Left cardiac atrium (tissue), 4 donors: ENCODE results near the gene CELA2B. TPM values are rescaled to one million over a fixed set of nuclear protein-coding genes. Genes with fewer than 3 reads are reported as not detected.
"Not testable (repeated sequence)": the region's sequence is repeated elsewhere in the genome, so short reads cannot be mapped to it uniquely, and the experiment has no call there.

Experiments
- ATAC-seq, 2 donors: fragments of 200-7000 bp; cut with Tn5 transposase; one replicate each; pipeline ENCODE4 v1.9.1; 2020; ENCODE audit warnings: mild to moderate bottlenecking in 2 of 2, moderate library complexity in 2 of 2
- DNase-seq: peaks from one replicate; pipeline ENCODE4 v3.0.0-alpha.2; 2020
- intact Hi-C, 2 donors: fragments of 100-400 bp; cut with DNase I; formaldehyde crosslinking; loops; one replicate each; pipeline versions ENCODE4 v1.14.1 to v1.15.1; 2022 to 2023
- total RNA-seq, 2 donors: library from RNA; stranded (reverse); fragmentation: NEBNext Ultra II Directional; extraction: Animal tissue kit (Norgen Biotek cat#: 25700); gene quantifications; one replicate each; pipeline ENCODE4 v1.2.1, GENCODE V29; 2021
- donor health status: DM: no; HTN: yes; CAD: no.
- donor health status: DM: no; HTN: yes; CAD: no; lungs with severe emphysema.
- donor health status: DM: yes; HTN: yes; CAD: no.
- donor health status: Dilated cardiomyopathy.

CELA2B gene
- total RNA-seq, 2 donors from 2014 or later = not detected

DNA sequence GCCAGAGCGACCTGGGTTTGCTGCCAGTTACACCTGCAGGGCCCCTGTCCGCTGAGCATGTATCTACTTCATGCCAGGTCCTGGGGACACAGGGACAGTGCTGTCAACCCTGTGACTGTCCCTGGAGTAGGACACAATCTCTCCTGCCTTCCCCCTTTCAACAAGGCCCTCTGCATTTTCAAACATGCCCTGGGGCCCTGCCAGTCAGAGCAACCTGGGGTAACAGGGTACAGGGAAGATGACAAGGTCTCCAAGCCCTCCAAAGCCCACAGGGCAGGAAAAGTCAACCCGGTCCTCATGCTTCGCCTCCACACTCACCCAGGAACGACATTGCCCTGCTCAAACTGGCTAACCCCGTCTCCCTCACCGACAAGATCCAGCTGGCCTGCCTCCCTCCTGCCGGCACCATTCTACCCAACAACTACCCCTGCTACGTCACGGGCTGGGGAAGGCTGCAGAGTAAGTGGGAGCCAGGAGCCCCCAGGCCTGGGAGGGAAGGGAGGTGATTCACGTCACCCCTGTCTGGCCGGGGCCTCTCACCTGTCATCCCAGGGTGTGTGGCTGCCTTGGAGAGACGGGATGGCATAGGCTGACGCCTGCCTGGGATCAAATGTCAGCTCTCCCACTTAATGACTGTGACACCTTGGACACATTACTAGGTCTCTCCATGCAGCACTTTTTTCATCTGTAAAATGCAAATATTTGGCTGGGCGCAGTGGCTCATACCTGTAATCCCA is 12.7 kb upstream of the CELA2B start:
- intact Hi-C loops, DNase-seq: not testable (repeated sequence)
- peak in 1 of 2 donors; percentile 33 for ATAC-seq

DNA sequence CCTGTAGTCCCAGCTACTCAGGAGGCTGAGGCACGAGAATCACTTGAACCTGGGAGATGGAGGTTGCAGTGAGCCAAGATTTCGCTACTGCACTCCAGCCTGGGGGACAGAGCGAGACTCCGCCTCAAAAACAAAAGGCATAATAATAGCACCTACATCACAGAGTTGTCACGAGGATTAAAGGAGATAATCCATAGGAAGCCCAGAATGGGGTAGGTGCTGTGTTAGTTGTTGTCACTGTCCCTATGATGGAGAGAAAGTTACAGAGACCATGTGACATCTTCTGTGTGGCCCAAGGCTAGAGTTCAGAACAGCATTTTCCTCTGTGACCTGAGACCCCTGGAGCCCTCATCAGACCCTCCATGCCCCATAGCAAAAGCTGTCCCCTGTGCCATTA is 12.0 kb upstream of the CELA2B start:
- intact Hi-C loops, DNase-seq, ATAC-seq: not testable (repeated sequence)

DNA sequence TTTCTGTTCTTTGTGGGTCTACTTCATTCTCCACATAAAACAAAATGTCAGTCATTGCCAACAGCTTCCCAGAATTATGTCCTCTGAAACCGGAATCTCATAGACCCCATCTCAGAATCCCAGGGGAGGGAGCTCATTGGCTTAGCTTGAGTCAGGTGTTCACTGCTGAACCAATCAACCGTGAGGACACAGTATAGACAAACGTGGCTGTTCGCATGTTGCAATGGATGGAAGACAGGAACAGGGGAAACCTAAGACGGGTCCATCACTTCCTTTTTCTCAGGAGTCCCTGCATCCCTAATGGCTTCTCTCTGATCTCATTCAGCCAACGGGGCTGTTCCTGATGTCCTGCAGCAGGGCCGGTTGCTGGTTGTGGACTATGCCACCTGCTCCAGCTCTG is 10.2 kb upstream of the CELA2B start:
- no peak for ATAC-seq

DNA sequence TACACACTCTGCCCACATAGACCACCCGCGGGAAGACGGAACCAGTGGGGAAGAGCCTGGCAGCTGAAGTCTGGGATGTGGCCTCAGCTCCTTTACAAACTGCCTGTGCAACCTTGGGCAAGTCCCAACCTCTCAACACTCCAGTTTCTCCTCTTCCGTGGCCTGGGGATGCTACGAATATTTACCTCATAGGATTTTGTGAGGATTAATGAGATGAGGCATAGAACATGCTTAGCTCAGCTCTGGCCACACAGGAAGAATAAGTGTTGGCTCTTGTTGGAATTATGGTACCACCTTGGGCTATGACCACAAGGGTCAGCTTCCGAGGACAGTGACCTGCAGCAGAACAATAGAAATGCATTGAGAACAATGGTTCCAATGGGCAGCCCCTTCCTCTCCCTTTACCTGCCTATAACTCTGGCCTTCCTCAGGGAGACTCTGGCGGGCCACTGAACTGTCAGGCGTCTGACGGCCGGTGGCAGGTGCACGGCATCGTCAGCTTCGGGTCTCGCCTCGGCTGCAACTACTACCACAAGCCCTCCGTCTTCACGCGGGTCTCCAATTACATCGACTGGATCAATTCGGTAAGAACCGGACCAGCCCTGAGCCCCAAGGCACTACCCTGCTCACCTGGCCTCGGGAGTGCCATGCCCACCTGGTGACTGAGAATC is 8.8 kb upstream of the CELA2B start:
- ATAC-seq, DNase-seq, intact Hi-C loops: not testable (repeated sequence)

More for the DNA sequence above, 10.2 kb upstream of the CELA2B start:
- DNase-seq = no peak
- intact Hi-C loops = no loop called here

DNA sequence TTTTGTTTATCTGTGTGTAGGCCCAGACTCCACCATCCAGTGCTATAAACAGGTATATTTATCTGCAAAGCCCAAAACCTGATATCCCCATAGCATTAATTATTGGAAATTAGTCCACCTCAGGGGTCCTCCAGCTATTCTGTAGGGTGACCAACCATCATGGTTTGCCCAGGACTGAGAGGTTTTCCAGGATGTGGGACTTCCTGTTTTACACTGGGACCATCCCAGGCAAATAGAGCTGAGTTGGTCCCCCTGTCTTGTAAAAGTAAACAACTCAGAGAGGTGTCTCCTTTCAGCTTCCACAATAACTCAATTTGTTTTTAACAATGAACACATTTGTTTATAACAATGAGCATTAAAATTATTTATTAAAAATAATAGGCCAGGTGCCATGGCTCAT is 7.8 kb upstream of the CELA2B start:
- DNase-seq (no peak), ATAC-seq (no peak)
- intact Hi-C loops = no loop called here

DNA sequence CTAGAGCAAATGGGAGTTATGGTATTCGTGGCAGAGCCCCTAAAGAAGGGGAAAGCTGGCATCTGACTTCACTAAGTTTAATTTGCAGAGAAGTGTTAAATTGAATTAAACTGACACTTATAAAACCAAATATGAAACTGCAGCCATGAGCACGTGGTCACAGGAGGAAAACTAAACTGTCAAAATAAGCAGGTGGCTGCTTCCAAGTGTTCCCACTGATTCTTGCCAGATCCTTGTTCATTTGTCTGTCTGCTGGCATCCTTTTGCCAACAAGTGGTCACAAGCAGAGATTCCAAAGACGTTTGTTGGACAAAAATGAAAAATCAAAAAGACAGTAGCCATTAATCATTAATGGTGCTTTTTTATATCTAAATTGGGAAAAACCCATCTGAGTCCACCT is 6.5 kb upstream of the CELA2B start:
- intact Hi-C loops = no loop called here
- ATAC-seq = no peak
- no peak for DNase-seq

DNA sequence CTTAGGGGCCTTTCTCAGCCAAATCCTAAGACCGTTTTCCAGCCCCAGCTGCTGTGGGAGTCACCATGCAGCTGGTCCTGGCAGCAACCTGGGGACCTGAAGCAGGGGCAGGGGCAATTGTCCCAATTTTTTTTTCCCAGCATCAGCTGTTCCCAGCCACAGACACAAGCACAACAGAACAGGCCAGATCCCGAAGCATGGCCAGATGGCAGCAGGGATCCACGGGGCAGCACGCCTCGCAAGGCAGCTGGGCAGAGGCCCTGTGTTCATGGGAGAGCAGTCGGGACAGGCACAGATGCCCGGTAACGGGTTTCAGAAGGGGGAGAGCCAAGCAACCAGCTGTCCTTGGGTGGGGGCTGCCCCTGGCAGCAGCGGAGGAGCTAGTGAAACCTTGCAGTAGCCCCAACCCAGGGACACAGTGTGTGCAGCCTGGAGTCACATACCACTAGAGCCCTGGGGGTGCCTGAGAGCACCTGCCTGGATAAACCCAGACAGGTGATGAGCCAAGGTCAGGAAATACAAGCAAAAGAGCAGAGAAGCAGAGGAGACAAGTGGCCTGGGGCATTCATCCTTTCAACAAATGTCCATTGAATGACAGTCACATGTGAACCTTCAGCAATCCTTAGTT is 6.0 kb upstream of the CELA2B start:
- DNase-seq, ATAC-seq, intact Hi-C loops: not testable (repeated sequence)

DNA sequence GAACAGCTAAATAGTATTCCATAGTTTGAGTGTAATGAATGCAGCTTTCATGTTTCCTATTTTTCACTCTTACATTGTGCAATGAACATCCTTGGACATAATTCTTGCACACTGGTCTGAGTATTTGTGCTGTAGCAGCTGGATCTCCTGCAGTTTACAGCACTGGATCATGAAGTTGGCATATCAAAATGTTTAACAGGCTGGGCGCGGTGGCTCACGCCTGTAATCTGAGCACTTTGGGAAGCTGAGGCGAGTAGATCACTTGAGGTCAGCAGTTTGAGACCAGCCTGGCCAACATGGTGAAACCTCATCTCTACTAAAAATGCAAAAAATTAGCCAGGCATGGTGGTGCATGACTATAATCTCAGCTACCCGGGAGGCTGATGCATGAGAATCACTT is 4.8 kb upstream of the CELA2B start:
- ATAC-seq, intact Hi-C loops: not testable (repeated sequence)

DNA sequence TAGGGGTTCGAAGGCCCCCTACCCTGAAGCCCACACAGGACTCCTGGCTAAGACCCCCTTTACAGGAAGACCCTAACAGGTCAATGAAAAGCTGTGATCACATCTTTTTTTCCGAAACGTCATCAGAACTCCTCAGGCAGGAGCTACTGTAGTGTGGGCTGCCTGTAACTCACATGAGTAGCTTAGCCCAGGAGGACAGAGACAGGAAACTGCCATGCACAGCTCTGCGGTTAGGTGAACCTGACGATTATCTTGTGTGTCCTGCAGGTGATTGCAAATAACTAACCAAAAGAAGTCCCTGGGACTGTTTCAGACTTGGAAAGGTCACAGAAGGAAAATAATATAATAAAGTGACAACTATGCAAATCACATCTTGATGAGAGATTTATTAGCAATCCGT is 4.2 kb upstream of the CELA2B start:
- ATAC-seq, intact Hi-C loops, DNase-seq: not testable (repeated sequence)

More for the DNA sequence above, 4.8 kb upstream of the CELA2B start:
- not testable (repeated sequence) for DNase-seq

DNA sequence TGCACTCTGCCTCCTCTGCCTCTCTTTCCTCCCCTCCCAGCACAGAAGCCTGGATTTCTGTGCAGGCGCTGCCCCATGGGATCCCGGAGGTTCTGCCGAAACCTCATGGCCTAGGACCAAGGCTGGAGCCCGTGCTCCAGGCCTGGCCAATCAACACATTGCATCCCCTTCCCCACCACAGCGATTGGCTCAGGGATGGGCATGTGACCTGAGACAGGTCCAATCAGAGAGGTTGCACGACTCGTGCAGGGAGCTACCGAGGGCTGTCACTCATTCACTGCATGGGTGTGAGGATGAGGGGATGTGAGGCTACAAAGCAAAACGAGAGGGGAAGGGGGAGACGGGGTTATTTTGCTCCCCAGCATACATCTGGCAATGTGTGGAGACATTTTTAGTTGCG is 3.3 kb upstream of the CELA2B start:
- no peak for ATAC-seq
- intact Hi-C loops = no loop called here

DNA sequence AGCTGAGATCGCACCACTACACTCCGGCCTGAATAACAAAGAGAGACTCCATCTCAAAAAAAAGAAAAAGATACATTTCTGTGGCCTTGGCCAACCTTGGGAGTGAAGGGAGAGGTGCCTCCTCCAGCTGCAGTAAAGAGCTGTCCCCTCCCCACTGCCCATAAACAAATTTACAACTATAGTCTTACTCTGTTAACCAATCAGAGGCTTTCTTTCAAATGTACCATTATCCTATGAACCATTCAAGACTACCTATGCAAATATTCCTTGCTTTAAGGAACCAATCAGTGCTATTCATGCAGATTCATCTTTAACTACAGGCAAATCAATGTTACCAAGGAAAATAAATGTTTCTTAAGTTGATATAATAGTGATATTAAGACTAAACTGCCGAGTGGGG is 1.0 kb downstream of the CELA2B start:
- intact Hi-C loops = no loop called here
- DNase-seq = no peak
- no peak for ATAC-seq

More for the DNA sequence above, 3.3 kb upstream of the CELA2B start:
- DNase-seq = no peak

DNA sequence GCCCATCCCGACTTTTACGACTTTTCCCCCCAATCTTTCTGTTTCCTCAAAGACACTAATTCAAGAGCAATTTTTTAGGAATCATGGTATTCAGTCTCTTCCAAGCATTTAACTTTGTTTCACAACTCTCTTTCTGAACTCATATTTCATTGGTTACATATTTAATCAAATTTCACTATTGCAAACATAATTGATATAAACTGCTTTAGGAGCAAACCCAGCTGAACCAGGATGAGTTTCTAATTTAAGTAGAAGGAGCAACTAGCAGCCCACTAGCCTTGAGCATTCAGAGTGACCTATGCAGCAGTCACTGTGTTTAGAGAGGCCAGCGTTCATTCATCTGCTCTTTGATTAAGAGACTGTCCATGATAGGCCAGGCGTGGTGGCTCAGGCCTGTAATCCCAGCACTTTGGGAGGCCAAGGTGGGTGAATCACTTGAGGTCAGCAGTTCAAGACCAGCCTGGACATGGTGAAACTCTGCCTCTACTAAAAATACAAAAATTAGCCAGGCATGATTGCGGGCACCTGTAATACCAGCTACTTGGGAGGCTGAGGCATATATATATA is 1.8 kb downstream of the CELA2B start:
- intact Hi-C loops = no loop called here
- DNase-seq (no peak), ATAC-seq (no peak)

DNA sequence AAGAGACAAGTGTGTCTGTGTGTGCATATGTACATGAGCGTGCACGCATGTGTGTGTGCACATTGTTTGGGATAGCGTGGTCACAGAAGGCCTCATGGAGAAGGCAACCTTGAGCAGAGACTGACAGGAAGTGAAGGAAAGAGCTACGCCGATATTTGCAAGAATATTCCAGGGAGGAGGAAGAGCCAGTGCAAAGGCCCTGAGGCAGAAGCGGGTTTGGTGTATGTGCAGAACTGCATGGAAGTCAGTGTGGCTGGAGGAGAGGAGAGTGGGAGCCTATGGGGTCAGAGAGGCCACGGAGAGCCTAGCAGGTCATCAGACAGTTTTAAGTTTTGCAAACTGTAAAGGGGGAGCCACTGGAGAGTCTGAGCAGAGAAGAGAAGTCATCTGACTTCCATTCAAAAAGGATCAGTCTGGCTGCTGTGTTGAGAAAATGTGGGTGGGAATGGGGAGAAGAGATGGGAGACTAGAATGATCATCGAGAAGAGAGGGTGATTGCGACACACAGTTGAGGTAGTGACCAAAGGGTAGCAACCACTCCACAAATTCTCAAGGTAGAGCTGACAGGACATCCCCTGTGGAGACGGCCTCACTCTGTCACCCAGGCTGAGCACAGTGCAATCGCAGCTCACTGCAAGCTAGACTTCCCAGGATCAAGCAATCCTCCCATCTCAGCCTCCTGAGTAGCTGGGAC is 3.9 kb downstream of the CELA2B start:
- ATAC-seq (no peak), DNase-seq (no peak)
- intact Hi-C loops = no loop called here

DNA sequence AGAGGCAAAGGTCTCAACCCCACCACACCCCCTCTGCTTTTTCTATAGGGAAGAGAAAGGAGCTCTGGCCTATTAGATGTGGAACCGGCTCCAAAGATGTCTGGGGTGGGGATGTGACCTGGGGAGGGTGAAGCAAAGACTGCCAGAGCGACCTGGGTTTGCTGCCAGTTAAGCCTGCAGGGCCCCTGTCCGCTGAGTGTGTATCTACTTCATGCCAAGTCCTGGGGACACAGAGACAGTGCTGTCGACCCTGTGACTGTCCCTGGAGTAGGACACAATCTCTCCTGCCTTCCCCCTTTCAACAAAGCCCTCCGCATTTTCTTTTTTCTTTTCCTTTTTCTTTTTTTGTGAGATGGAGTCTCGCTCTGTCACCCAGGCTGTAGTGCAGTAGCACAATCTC is 6.6 kb downstream of the CELA2B start:
- DNase-seq, ATAC-seq, intact Hi-C loops: not testable (repeated sequence)

DNA sequence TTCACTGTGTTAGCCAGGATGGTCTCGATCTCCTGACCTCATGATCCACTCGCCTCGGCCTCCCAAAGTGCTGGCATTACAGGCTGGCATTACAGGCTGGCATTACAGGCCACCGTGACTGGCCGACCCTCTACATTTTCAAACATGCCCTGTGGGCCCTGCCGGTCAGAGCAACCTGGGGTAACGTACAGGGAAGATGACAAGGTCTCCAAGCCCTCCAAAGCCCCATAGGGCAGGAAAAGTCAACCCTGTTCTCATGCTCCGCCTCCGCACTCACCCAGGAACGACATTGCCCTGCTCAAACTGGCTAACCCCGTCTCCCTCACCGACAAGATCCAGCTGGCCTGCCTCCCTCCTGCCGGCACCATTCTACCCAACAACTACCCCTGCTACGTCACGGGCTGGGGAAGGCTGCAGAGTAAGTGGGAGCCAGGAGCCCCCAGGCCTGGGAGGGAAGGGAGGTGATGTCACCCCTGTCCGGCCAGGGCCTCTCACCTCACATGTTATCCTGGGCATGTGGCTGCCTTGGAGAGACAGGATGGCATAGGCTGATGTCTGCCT is 7.2 kb downstream of the CELA2B start:
- intact Hi-C loops, DNase-seq, ATAC-seq: not testable (repeated sequence)

DNA sequence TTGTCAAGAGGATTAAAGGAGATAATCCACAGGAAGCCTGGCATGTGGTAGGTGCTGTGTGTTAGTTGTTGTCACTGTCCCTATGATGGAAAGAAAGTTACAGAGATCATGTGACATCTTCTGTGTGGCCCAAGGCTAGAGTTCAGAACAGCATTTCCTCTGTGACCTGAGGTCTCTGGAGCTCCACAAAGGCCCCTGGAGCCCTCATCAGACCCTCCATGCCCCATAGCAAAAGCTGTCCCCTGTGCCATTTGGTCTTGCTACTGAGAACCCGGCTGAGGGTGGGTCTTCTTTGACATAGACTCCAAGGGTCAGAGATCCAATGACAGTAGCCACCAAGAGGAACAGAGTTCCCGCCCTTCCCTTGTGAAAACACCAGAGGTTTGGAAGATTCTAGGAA is 8.1 kb downstream of the CELA2B start:
- intact Hi-C loops = no loop called here
- DNase-seq (no peak), ATAC-seq (no peak)

DNA sequence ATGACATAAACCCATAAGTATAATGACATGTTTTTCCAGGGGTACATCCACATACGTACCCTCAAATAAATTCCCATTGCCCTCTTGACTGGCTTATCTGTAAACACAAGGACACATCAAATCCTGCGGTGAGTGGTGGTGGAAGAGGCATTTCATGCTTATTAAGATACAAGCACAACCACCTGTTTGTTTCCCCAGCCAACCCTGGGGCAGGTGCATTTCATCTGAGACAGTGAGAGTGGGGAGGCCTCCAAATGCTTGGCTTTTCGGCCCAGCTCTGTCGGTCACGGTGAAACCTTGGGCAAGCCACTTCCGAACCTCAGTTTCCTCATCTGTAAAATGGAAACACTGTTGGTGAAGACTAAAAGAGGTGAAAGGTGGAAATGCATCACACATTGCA is 8.5 kb downstream of the CELA2B start:
- DNase-seq, intact Hi-C loops, ATAC-seq: not testable (repeated sequence)

DNA sequence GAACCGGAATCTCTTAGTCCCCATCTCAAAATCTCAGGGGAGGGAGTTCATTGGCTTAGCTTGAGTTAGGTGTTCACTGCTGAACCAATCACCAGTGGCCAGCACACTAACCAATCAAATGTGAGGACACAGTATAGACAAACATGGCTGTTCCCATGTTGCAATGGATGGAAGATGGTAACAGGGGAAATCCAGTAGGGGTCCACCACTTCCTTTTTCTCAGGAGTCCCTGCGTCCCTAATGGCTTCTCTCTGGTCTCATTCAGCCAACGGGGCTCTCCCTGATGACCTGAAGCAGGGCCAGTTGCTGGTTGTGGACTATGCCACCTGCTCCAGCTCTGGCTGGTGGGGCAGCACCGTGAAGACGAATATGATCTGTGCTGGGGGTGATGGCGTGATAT is 9.7 kb downstream of the CELA2B start:
- DNase-seq (no peak), ATAC-seq (no peak)
- intact Hi-C loops = no loop called here
